ENCODE data around the gene CLK4. TPM values are rescaled to one million over a fixed set of nuclear protein-coding genes. Genes with fewer than 3 reads are reported as not detected.
A peak's percentile ranks its signal among the peaks of the same experiment; 100 is the strongest.

The CLK4 gene
- total RNA-seq, 3 donors from 2014 or later, result 16.7 to 23.1 (median 21.2) TPM

GRCh38 chr5:178622679-178623247, 4.1 kb downstream of the CLK4 start:
- no peaks in the 10 kb centered on the region for H3K27me3 Mint-ChIP-seq (ENCODE audit: low read depth)
- DNase-seq, result no peak
- H3K4me1 Mint-ChIP-seq (ENCODE audit: low read depth), result peaks cover 61% of the 10 kb centered on the region
- H3K4me3 Mint-ChIP-seq, result no peak overlapping the region
- no peak for ATAC-seq
- no peaks in the 10 kb centered on the region for H3K9me3 Mint-ChIP-seq
- H3K36me3 Mint-ChIP-seq (ENCODE audit: insufficient read depth), result peaks cover 41% of the 10 kb centered on the region

GRCh38 chr5:178619390-178619789, 7.5 kb downstream of the CLK4 start:
- Mint-ChIP-seq H3K36me3 (ENCODE audit: insufficient read depth) (peaks cover 46% of the 10 kb centered on the region), H3K27me3 (ENCODE audit: low read depth) (no peaks in the 10 kb centered on the region), H3K9me3 (no peaks in the 10 kb centered on the region), H3K4me1 (ENCODE audit: low read depth) (peaks cover 52% of the 10 kb centered on the region), H3K4me3 (no peak overlapping the region)
- ATAC-seq, result no peak
- DNase-seq, result no peak

GRCh38 chr5:178612299-178612698, 14.6 kb downstream of the CLK4 start:
- no peak overlapping the region for H3K4me3 Mint-ChIP-seq
- H3K4me1 Mint-ChIP-seq (ENCODE audit: low read depth), result peaks cover 18% of the 10 kb centered on the region
- no peaks in the 10 kb centered on the region for H3K9me3 Mint-ChIP-seq
- H3K36me3 Mint-ChIP-seq (ENCODE audit: insufficient read depth), result peaks cover 40% of the 10 kb centered on the region
- ATAC-seq (no peak), DNase-seq (no peak)
- H3K27me3 Mint-ChIP-seq (ENCODE audit: low read depth), result no peaks in the 10 kb centered on the region

- Mint-ChIP-seq H3K36me3 (ENCODE audit: insufficient read depth) (peaks cover 38% of the 10 kb centered on the region), H3K4me3 (no peak overlapping the region), H3K4me1 (ENCODE audit: low read depth) (peaks cover 7% of the 10 kb centered on the region), H3K9me3 (no peaks in the 10 kb centered on the region), H3K27me3 (ENCODE audit: low read depth) (no peaks in the 10 kb centered on the region)
- ATAC-seq, result no peak
- no peak for DNase-seq
Observed at GRCh38 chr5:178606269-178606668, 20.6 kb downstream of the CLK4 start.

GRCh38 chr5:178605788-178606187, 21.1 kb downstream of the CLK4 start:
- H3K27me3 Mint-ChIP-seq (ENCODE audit: low read depth), result no peaks in the 10 kb centered on the region
- H3K9me3 Mint-ChIP-seq, result no peaks in the 10 kb centered on the region
- DNase-seq (no peak), ATAC-seq (no peak)
- peaks cover 7% of the 10 kb centered on the region for H3K4me1 Mint-ChIP-seq (ENCODE audit: low read depth)
- no peak overlapping the region for H3K4me3 Mint-ChIP-seq
- H3K36me3 Mint-ChIP-seq (ENCODE audit: insufficient read depth), result peaks cover 35% of the 10 kb centered on the region

GRCh38 chr5:178602752-178603151, 24.1 kb downstream of the CLK4 start:
- peaks cover 8% of the 10 kb centered on the region for H3K9me3 Mint-ChIP-seq
- no peaks in the 10 kb centered on the region for H3K27me3 Mint-ChIP-seq (ENCODE audit: low read depth)

GRCh38 chr5:178595750-178596149, 31.1 kb downstream of the CLK4 start:
- Mint-ChIP-seq H3K4me1 (ENCODE audit: low read depth) (peaks cover 5% of the 10 kb centered on the region), H3K27me3 (ENCODE audit: low read depth) (peaks cover 13% of the 10 kb centered on the region), H3K4me3 (no peak overlapping the region), H3K9me3 (peaks cover 31% of the 10 kb centered on the region), H3K36me3 (ENCODE audit: insufficient read depth) (peaks cover 18% of the 10 kb centered on the region)
- ATAC-seq (no peak), DNase-seq (no peak)

More at GRCh38 chr5:178602752-178603151, 24.1 kb downstream of the CLK4 start:
- DNase-seq, result no peak
- H3K36me3 Mint-ChIP-seq (ENCODE audit: insufficient read depth), result peaks cover 28% of the 10 kb centered on the region
- H3K4me1 Mint-ChIP-seq (ENCODE audit: low read depth), result peaks cover 4% of the 10 kb centered on the region
- H3K4me3 Mint-ChIP-seq, result no peak overlapping the region
- ATAC-seq, result no peak

GRCh38 chr5:178595150-178595549, 31.7 kb downstream of the CLK4 start:
- no peak overlapping the region for H3K4me3 Mint-ChIP-seq
- peaks cover 18% of the 10 kb centered on the region for H3K36me3 Mint-ChIP-seq (ENCODE audit: insufficient read depth)
- H3K27me3 Mint-ChIP-seq (ENCODE audit: low read depth), result peaks cover 15% of the 10 kb centered on the region
- DNase-seq, result no peak
- peaks cover 7% of the 10 kb centered on the region for H3K4me1 Mint-ChIP-seq (ENCODE audit: low read depth)
- no peak for ATAC-seq
- H3K9me3 Mint-ChIP-seq, result peaks cover 31% of the 10 kb centered on the region

- H3K4me1 Mint-ChIP-seq (ENCODE audit: low read depth), result peaks cover 7% of the 10 kb centered on the region
- H3K4me3 Mint-ChIP-seq, result peak overlapping the region; percentile 73
- peaks cover 15% of the 10 kb centered on the region for H3K36me3 Mint-ChIP-seq (ENCODE audit: insufficient read depth)
- ATAC-seq (no peak), DNase-seq (no peak)
- peaks cover 22% of the 10 kb centered on the region for H3K9me3 Mint-ChIP-seq
- peaks cover 49% of the 10 kb centered on the region for H3K27me3 Mint-ChIP-seq (ENCODE audit: low read depth)
Observed at GRCh38 chr5:178590924-178591423, 35.9 kb downstream of the CLK4 start.

- ATAC-seq (peak; percentile 60 to 62), DNase-seq (peak; percentile 24)
- H3K27me3 Mint-ChIP-seq (ENCODE audit: low read depth), result peaks cover 55% of the 10 kb centered on the region
- H3K36me3 Mint-ChIP-seq (ENCODE audit: insufficient read depth), result peaks cover 11% of the 10 kb centered on the region
- H3K9me3 Mint-ChIP-seq, result peaks cover 16% of the 10 kb centered on the region
- peak within 1 kb of the TSS; percentile 73 for H3K4me3 Mint-ChIP-seq
- H3K4me1 Mint-ChIP-seq (ENCODE audit: low read depth), result peaks cover 7% of the 10 kb centered on the region
Observed at GRCh38 chr5:178590141-178590923, 36.5 kb downstream of the CLK4 start, which contains the start of gene COL23A1. Gene COL23A1 (minus strand): TSS chr5:178590393.

- DNase-seq (no peak), ATAC-seq (peak; percentile 38 to 58)
- Mint-ChIP-seq H3K4me1 (ENCODE audit: low read depth) (peaks cover 7% of the 10 kb centered on the region), H3K9me3 (peaks cover 8% of the 10 kb centered on the region), H3K36me3 (ENCODE audit: insufficient read depth) (peaks cover 2% of the 10 kb centered on the region), H3K27me3 (ENCODE audit: low read depth) (peaks cover 56% of the 10 kb centered on the region), H3K4me3 (peak overlapping the region; percentile 55)
Observed at GRCh38 chr5:178589180-178590140, 37.4 kb downstream of the CLK4 start.

- peaks cover 56% of the 10 kb centered on the region for H3K27me3 Mint-ChIP-seq (ENCODE audit: low read depth)
- peaks cover 7% of the 10 kb centered on the region for H3K4me1 Mint-ChIP-seq (ENCODE audit: low read depth)
- H3K36me3 Mint-ChIP-seq (ENCODE audit: insufficient read depth), result no peaks in the 10 kb centered on the region
- H3K9me3 Mint-ChIP-seq, result peaks cover under 1% of the 10 kb centered on the region
- DNase-seq (no peak), ATAC-seq (no peak)
- H3K4me3 Mint-ChIP-seq, result peak overlapping the region; percentile 52
Observed at GRCh38 chr5:178588769-178589168, 38.1 kb downstream of the CLK4 start.

GRCh38 chr5:178587763-178588611, 38.9 kb downstream of the CLK4 start:
- H3K4me3 Mint-ChIP-seq, result no peak overlapping the region

More at GRCh38 chr5:178587763-178588611, 38.9 kb downstream of the CLK4 start:
- H3K27me3 Mint-ChIP-seq (ENCODE audit: low read depth), result peaks cover 58% of the 10 kb centered on the region
- ATAC-seq, result no peak
- no peaks in the 10 kb centered on the region for H3K9me3 Mint-ChIP-seq
- no peaks in the 10 kb centered on the region for H3K36me3 Mint-ChIP-seq (ENCODE audit: insufficient read depth)
- no peak for DNase-seq
- H3K4me1 Mint-ChIP-seq (ENCODE audit: low read depth), result peaks cover 7% of the 10 kb centered on the region

All from activated T-cell treated with anti-CD3 and anti-CD28 coated beads, Interleukin-2, amount 50 U/mL, for 4 hours (primary cell).